BJ (cell line): Measurements from ENCODE around the gene IGSF23. TPM values are rescaled to one million over a fixed set of nuclear protein-coding genes. Genes with fewer than 3 reads are reported as not detected.
"Not testable (repeated sequence)": the region's sequence is repeated elsewhere in the genome, so short reads cannot be mapped to it uniquely, and the experiment has no call there.

ENCODE experiments used
- CTCF ChIA-PET: fragments of 350-600 bp; formaldehyde crosslinking; extraction: SDS; loops from one replicate; lab custom pipeline; 2021; ENCODE audit warnings: antibody characterized with exemption, inconsistent platforms; lab: Yijun Ruan, JAX
- POLR2A ChIA-PET: fragments of 300-600 bp; sonication (Branson Sonifier 250); formaldehyde crosslinking; extraction: SDS; loops from one replicate; lab custom pipeline; 2021; ENCODE audit warnings: antibody characterized with exemption; lab: Charles Lee
- DNase-seq: peaks from one replicate; pipeline ENCODE4 v3.0.0-alpha.2; 2011; ENCODE audit warnings: low read depth
- H3K27me3 ChIP-seq: 2 replicates; pipeline ENCODE4 v1.6.0; 2011; ENCODE audit warnings: low read length; ENCODE audit not compliant: control insufficient read depth, insufficient read depth
- H3K36me3 ChIP-seq: 2 replicates; pipeline ENCODE4 v1.5.1; 2011; ENCODE audit warnings: low read length; ENCODE audit not compliant: control insufficient read depth, insufficient read depth
- H3K4me3 ChIP-seq: 2 replicates; pipeline ENCODE4 v1.5.1; 2011; ENCODE audit warnings: low read depth, mild to moderate bottlenecking, control low read depth, low read length
- CTCF ChIP-seq: IDR thresholded peaks from 2 replicates; pipeline ENCODE4 v1.5.1; 2011; ENCODE audit warnings: low read depth, mild to moderate bottlenecking, control low read depth, inconsistent platforms, low read length, moderate library complexity; ENCODE audit not compliant: insufficient read depth
- polyA plus RNA-seq: library from polyadenylated mRNA; depleted of rRNA; stranded (reverse); fragments of >200 nt; gene quantifications from 2 replicates; pipeline ENCODE4 v1.2.3, GENCODE V29; 2011

IGSF23 gene
- polyA plus RNA-seq, 1 experiment = 0.21 TPM

GRCh38 chr19:44628793-44629192, 15.4 kb downstream of the IGSF23 start:
- no peak overlapping the region for H3K4me3 ChIP-seq
- H3K27me3 ChIP-seq = no peaks in the 10 kb centered on the region
- peaks cover 3% of the 10 kb centered on the region; the same call in 1 of the 2 replicates for H3K36me3 ChIP-seq
- ChIA-PET CTCF (no interaction called here), POLR2A (no interaction called here)
- no peak for TF ChIP-seq CTCF
- DNase-seq = no peak

GRCh38 chr19:44631611-44632010, 18.2 kb downstream of the IGSF23 start:
- POLR2A ChIA-PET, DNase-seq, H3K4me3 ChIP-seq, H3K36me3 ChIP-seq, H3K27me3 ChIP-seq: not testable (repeated sequence)
- CTCF ChIA-PET = interaction anchor here (1.1 to 1.5 kb wide), 3 partner anchors 25 to 61 kb away, joined by 3 read pairs; no protein-coding TSS in a partner anchor

DNA sequence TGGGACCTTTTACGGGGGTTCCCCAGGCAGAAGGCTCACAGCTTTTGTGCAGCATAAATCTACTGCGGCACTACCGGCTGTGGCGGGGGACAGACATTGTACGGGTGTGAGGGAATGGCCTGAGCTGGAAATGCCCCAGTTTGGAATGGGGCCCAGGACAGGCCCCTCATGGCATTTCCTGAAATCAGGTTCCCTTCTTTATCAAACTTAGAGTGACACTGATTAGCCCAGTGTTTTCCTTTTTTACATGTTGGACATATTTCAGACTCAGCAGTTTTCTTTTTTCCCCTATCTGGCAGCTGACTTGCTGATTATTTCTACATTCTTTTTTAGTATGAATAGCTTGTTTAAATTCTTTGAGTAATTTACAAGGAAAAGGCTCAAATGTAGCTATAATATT, 20.7 kb downstream of the IGSF23 start:
- H3K27me3 ChIP-seq, H3K36me3 ChIP-seq, H3K4me3 ChIP-seq, DNase-seq, POLR2A ChIA-PET: not testable (repeated sequence)
- CTCF ChIA-PET = interaction anchor here (1.3 to 1.5 kb wide), 2 partner anchors 21 to 23 kb away, joined by 3 to 6 read pairs; no protein-coding TSS in a partner anchor

GRCh38 chr19:44634785-44635184, 21.4 kb downstream of the IGSF23 start:
- no peak overlapping the region for H3K4me3 ChIP-seq
- no peaks in the 10 kb centered on the region for H3K27me3 ChIP-seq
- no peaks in the 10 kb centered on the region for H3K36me3 ChIP-seq
- no peak for DNase-seq
- ChIA-PET CTCF (interaction anchor here (0.8 to 1.6 kb wide), 4 partner anchors 8 to 64 kb away, joined by 3 to 9 read pairs (median 4); no protein-coding TSS in a partner anchor), POLR2A (no interaction called here)
- no peak for TF ChIP-seq CTCF

- no peak for TF ChIP-seq CTCF
- ChIA-PET CTCF (interaction anchor here (0.7 to 1.9 kb wide), 9 partner anchors 9 to 417 kb away, joined by 3 to 9 read pairs (median 4); no protein-coding TSS in a partner anchor), POLR2A (interaction anchor here (0.5 to 0.7 kb wide), 2 partner anchors 8 to 12 kb away, joined by 3 to 7 read pairs; partner anchors contain the start of gene PVR)
- no peaks in the 10 kb centered on the region for H3K36me3 ChIP-seq
- no peak for DNase-seq
- H3K27me3 ChIP-seq = no peaks in the 10 kb centered on the region
- no peak overlapping the region for H3K4me3 ChIP-seq
Measured at GRCh38 chr19:44635581-44636438, 22.4 kb downstream of the IGSF23 start.
